GM10266 (cell line): ENCODE data around the gene SP140.

Experiments
- DNase-seq: peaks from one replicate; pipeline ENCODE4 v3.0.0; 2012; ENCODE audit errors: extremely low spot score
- TF ChIP-seq, protein P1 (sequence below): IDR thresholded peaks from 2 replicates; pipeline ENCODE4 v1.5.1; 2012; ENCODE audit warnings: mild to moderate bottlenecking, low read depth; ENCODE audit not compliant: control insufficient read depth, insufficient read depth; ENCODE audit errors: missing control alignments

SP140 gene

DNA sequence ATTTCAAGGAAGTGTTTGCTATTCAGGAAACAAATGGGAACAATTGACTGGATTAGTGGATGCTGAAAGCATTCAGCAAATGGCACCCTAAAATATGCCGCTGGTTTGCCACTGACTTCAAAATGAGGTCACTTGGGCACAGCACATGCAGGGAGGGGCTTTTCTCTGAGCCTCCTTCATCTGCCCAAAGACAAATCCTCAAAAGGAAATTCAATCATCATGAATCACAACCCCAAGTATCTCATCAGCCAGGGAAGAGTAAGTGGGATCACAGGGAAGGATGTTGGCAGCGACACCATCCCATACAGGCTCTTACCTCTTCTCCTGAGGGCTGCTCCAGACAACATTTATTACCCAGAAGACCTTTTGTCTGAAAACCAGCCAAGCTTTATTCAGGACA is 87.1 kb downstream of the SP140 start:
- TF ChIP-seq, protein P1, sequence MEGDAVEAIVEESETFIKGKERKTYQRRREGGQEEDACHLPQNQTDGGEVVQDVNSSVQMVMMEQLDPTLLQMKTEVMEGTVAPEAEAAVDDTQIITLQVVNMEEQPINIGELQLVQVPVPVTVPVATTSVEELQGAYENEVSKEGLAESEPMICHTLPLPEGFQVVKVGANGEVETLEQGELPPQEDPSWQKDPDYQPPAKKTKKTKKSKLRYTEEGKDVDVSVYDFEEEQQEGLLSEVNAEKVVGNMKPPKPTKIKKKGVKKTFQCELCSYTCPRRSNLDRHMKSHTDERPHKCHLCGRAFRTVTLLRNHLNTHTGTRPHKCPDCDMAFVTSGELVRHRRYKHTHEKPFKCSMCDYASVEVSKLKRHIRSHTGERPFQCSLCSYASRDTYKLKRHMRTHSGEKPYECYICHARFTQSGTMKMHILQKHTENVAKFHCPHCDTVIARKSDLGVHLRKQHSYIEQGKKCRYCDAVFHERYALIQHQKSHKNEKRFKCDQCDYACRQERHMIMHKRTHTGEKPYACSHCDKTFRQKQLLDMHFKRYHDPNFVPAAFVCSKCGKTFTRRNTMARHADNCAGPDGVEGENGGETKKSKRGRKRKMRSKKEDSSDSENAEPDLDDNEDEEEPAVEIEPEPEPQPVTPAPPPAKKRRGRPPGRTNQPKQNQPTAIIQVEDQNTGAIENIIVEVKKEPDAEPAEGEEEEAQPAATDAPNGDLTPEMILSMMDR = no peak
- no peak for DNase-seq

DNA sequence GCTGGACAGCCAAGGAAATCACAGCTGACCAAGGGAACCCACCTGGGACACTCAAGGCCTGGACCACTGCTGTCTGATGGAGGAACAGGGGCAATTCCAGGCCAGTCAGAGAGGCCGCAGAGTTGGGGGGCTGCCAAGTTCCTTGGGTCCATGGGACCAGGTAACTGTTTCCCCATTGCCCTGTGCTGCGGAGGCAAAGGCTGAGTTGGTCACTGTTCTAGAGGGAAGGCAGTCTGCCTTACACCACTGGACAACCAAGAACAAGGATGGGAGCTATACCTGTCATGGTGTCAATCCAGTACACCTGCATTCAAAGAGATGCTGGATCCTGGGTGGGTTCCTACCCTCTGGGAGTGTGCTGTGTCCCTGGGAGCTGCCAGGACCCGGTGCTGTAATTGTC is 91.8 kb downstream of the SP140 start:
- TF ChIP-seq, protein P1 = no peak

DNA sequence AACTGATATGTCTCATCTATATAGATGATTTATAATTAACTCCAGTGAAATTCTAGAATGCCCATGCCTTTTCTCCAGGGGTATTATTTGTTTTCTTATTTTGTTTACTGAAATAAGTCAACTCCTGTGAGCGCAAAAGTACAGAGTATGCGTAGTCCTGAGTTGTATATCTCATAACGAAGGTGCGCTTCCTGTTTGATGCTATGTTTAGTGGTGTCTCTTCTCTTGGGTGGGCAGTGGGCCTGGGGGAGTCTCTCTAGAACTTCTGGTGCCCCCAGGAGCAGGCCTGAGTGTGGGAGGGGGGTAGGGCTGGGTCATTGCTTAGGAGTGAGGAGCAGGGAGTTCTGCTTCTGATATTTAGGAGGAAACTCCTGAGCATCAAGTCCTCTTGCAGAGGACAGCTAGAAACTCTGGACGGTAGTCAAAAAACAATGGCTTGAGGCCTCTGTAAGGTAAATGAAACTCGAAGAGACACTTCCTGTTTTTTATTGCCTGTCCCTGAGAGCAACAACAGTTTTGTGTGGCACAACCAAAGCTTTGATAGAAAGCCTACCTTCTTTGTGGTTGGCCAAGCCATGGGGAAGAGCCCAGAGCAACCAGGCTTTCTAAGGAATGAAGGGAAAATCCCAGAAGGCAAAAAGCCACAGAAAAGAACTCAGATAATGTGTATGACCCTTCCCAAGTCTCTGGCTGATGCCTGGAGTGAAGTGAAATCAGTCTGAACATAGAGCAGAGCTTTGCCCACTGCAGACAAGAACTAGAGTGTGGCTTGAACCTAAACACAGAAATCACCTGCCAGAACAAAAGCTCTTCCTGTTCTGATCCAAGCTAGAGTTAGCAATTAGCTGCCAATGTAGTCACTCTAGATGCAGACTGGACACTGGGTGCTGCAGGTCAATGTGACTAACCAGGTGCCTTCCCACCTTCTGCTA is 92.9 kb downstream of the SP140 start:
- DNase-seq = peak; percentile 49
- TF ChIP-seq, protein P1 = no peak

More for the DNA sequence above, 91.8 kb downstream of the SP140 start:
- no peak for DNase-seq

DNA sequence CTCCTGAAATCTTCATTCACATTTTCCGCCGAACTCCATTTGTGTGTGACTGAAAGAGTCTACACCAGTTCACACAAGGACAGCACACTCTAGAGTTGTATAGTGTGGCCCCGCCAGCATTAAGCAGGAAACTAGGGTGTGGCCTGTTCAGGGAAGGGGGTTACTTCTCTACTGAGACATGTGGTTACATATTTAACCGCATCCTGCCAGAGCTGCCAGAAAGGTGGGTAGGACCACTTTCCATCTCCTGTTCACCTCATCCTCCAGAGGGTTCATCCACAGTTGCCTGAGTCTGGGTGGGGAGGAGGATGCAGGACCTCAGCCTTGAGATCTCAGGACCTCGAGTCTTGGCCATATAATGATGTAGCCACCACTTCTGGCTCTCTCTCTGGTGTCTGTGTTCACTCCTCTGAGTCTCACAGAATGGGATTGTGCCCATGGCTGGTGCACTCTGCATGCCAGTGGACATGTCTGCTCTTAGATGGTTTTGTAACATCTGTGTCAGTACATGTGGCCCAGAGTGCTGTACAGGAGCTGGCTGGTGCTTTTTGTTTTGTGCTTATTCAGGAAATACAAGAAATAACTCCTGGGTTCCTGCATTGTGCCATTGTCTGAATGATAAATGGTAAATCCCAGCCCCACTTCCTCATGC is 93.8 kb downstream of the SP140 start:
- TF ChIP-seq, protein P1 = no peak
- peak; percentile 62 for DNase-seq

DNA sequence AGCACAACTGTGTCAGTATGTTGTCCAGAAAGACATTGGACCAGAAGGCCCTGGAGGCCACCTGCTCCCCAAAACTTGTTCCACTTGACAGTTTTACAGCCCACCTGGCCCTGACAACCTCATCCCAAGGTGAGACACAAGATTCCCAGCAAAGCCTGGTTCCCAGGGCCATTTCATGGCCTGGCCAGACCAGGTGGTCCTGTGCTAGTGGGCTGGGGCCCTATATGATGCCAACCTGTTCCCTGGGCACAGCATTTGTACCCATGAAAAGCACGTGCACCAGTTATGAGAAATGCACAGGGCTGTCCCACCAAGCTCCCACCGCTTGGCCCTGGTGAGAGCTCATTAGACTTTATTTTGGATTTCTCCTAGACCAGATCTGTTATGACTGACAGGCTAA is 95.5 kb downstream of the SP140 start:
- TF ChIP-seq, protein P1 = no peak

DNA sequence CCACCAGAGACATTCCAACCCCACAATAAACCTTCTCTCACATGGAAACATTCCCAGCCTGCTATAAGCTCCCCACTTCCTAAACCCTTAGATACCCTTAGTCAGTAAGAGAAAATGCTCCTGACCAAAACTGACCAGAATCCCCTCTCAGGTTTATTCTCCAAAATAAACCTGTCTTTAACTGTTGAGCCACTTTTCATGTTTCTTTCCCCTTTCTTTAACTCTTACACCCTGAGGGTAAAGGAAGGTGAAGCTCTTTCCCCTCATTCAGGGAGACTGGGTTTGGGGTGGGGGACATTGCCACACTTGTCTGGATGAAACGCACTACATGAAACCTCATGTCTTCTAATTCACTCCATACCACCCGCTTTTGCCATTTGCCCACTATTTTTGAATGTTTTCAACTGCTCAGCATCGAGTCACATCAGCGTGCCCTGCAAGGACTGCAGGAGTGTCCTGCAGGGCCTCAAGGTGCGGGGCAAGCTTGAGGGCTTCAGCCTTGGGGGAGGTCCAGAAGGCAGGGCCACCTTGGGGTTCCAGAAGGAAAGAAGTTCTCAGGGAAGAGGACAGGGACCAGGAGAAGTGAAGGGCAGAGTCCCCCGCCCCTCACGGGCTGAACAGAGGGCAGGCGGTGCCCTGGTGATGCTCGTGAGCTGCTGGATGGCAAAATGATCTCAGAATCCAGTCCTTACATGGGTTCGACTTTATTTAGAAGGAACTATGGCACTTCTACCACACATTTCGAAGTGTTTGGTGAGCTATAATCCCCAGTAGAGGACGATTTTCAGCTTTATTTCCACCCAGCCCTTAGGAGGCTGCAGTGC is 97.2 kb downstream of the SP140 start:
- TF ChIP-seq, protein P1 = no peak
- DNase-seq = no peak

More for the DNA sequence above, 95.5 kb downstream of the SP140 start:
- DNase-seq = no peak
